HepG2 (cell line): Measurements from ENCODE around the gene ZMIZ1.

ENCODE experiments used
- POLR2A ChIP-seq, 2 experiments: IDR thresholded peaks; 2 replicates each; pipeline ENCODE4 v1.6.1; 2011; ENCODE audit warnings: low read depth in 2 of 2, low read length in 2 of 2, mild to moderate bottlenecking in 1 of 2, moderate library complexity in 1 of 2; ENCODE audit not compliant: insufficient read depth in 1 of 2
- ZNF343 ChIP-seq: sonication (generic); formaldehyde crosslinking; IDR thresholded peaks from 2 replicates; pipeline ENCODE4 v1.4.0; 2020; ENCODE audit warnings: mild to moderate bottlenecking, missing genetic modification reagents

DNA sequence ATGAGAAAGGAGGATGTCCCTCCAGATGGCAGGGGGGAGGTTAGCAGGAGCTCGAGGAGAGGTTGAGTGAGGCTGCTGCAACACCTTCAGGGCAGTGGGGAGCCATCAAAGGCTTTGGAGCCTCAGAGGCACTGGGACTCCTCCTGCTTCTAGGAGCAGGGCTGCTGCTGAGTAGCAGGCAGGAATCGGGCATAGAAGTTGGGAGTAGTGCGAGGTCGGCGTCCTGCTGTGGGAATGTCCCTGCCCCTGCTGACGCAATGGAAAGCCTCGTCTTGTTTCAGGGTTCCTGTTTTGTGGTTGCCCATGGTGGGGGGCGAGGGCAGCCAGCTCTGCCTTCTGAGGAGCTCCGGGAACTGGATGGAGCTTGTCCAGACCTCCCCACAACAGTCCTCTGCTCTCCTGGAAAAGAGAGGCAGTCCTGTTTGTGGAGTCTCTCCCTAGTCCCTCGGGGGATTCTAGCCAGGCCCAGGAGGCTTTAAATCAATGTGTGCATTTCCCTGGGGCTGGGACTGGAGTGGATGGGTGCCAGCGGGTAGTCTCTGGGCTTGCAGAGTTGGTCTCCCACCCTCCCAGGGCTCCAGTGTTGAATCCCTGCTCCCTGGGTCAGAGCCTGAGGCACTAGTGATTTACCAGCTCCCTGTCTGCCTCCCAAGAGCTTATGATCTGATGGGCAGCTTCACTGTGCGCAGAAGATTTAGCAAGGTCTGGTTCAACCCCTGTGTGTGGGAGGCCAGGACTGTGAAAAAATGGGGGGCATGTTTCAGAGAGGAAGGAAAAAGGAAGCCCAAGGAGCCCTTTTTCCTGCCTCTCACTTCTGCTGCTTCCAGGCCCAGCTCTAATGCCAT, 179.8 kb downstream of the ZMIZ1 start:
- no peak for TF ChIP-seq ZNF343
- TF ChIP-seq POLR2A (IDR thresholded peaks at IDR 0.05; ENCODE audit: insufficient read depth in 1 of 2, low read depth in 2 of 2, low read length in 2 of 2) = no peak
